HEK293T (cell line): Measurements from ENCODE around the gene DOCK9.

ENCODE experiments used
- CTCF ChIA-PET: fragments of 350-600 bp; formaldehyde crosslinking; extraction: SDS; loops from one replicate; lab custom pipeline; 2021; ENCODE audit warnings: antibody characterized with exemption, inconsistent platforms; lab: Yijun Ruan, JAX
- POLR2A ChIA-PET: fragments of 350-600 bp; formaldehyde crosslinking; extraction: SDS; loops from one replicate; lab custom pipeline; 2020; ENCODE audit warnings: antibody characterized with exemption, inconsistent platforms; lab: Yijun Ruan, JAX
- DNase-seq: peaks from one replicate; pipeline ENCODE4 v3.0.0; 2012; ENCODE audit warnings: mixed read lengths; ENCODE audit errors: extremely low spot score
- ARNT ChIP-seq: fragments of 450-650 bp; IDR thresholded peaks from 2 replicates; pipeline ENCODE4 v1.6.1; 2017; ENCODE audit warnings: mild to moderate bottlenecking
- BHLHE40 ChIP-seq: fragments of 450-650 bp; IDR thresholded peaks from 2 replicates; pipeline ENCODE4 v1.6.1; 2016; ENCODE audit warnings: mild to moderate bottlenecking, moderate library complexity, borderline replicate concordance
- CTBP1 ChIP-seq: fragments of 450-650 bp; IDR thresholded peaks from 2 replicates; pipeline ENCODE4 v1.6.1; 2016; ENCODE audit warnings: borderline replicate concordance
- ELF4 ChIP-seq: fragments of 450-650 bp; IDR thresholded peaks from 2 replicates; pipeline ENCODE4 v1.6.1; 2017; ENCODE audit warnings: antibody characterized with exemption
- FOXA1 ChIP-seq: fragments of 450-650 bp; IDR thresholded peaks from 2 replicates; pipeline ENCODE4 v1.6.1; 2016; ENCODE audit warnings: mild to moderate bottlenecking
- FOXK2 ChIP-seq: fragments of 450-650 bp; IDR thresholded peaks from 2 replicates; pipeline ENCODE4 v1.6.1; 2016; ENCODE audit warnings: mild to moderate bottlenecking
- FOXM1 ChIP-seq: fragments of 450-650 bp; IDR thresholded peaks from 2 replicates; pipeline ENCODE4 v1.6.1; 2017; ENCODE audit warnings: mild to moderate bottlenecking, borderline replicate concordance
- HDGF ChIP-seq: fragments of 450-650 bp; IDR thresholded peaks from 2 replicates; pipeline ENCODE4 v1.6.1; 2017; ENCODE audit warnings: antibody characterized with exemption, borderline replicate concordance
- L3MBTL2 ChIP-seq: fragments of 450-650 bp; conservative IDR thresholded peaks from 2 replicates; pipeline ENCODE4 v1.6.1; 2016; ENCODE audit warnings: mild to moderate bottlenecking
- LEF1 ChIP-seq: fragments of 450-650 bp; IDR thresholded peaks from 2 replicates; pipeline ENCODE4 v1.6.1; 2017; ENCODE audit warnings: mild to moderate bottlenecking, borderline replicate concordance
- NFRKB ChIP-seq: fragments of 450-650 bp; IDR thresholded peaks from 2 replicates; pipeline ENCODE4 v1.6.1; 2016; ENCODE audit warnings: mild to moderate bottlenecking, moderate library complexity
- SP1 ChIP-seq: fragments of 450-650 bp; IDR thresholded peaks from 2 replicates; pipeline ENCODE4 v1.6.1; 2017
- SUZ12 ChIP-seq: fragments of 450-650 bp; IDR thresholded peaks from 2 replicates; pipeline ENCODE4 v1.6.1; 2016; ENCODE audit warnings: mild to moderate bottlenecking
- TARDBP ChIP-seq: fragments of 450-650 bp; IDR thresholded peaks from 2 replicates; pipeline ENCODE4 v1.6.1; 2016
- ZNF384 ChIP-seq: fragments of 450-650 bp; IDR thresholded peaks from 2 replicates; pipeline ENCODE4 v1.6.1; 2016
- TF ChIP-seq, protein P1 (sequence below): fragments of 450-650 bp; IDR thresholded peaks from 2 replicates; pipeline ENCODE4 v1.6.1; 2016

DOCK9 gene

DNA sequence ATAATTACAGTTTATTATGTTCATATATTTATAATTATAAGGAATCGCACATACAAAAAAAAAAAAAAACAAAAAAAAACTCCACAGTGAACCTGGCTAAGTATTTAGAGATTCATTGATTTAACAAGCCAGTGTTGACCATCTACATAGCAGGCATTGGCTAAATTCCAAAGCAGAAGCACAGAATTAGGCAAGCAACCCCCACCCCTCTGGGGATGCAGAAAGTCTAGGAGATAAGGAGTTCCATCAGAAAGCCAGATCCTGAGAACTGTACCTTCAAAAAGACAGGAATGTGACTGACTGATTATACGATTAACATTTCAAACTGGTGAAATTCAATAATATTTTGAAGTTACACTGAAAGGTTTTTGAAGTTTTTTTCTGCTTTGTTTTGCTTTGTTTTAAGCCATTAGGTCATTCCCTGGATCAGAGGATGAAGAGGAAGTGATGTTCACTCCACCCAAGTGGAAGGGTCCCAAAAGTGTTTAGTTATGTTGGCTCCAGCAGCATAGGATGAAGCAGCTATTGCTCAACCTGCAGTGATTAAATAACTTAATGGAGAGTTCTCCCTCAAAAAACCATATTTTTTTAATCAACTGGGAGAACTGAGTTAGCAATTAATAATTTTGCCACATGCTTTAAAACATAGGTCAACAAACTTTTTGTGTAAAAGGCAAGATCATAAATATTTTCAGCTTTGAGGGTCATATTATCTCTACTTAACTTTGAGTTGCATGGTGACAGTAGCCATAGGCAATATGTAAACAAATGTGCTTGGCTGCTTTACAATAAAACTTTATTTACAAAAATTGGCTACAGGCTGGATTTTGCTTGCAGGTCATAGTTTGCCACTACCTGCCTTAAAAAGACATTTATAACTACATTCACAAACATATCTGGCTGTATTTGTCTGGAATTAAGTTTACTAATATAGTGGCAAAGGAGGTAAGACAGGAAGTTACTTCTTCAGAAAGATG lies 49.6 kb downstream of the DOCK9 start:
- POLR2A ChIA-PET: no interaction called here
- CTCF ChIA-PET: no interaction called here
- TF ChIP-seq FOXK2 (no peak), LEF1 (no peak), SP1 (no peak), BHLHE40 (no peak), ARNT (no peak), ZNF384 (no peak), FOXA1 (no peak), NFRKB (no peak), TARDBP (no peak), SUZ12 (no peak), L3MBTL2 (no peak), CTBP1 (no peak), FOXM1 (no peak), HDGF (no peak), ELF4 (no peak)
- TF ChIP-seq, protein P1, sequence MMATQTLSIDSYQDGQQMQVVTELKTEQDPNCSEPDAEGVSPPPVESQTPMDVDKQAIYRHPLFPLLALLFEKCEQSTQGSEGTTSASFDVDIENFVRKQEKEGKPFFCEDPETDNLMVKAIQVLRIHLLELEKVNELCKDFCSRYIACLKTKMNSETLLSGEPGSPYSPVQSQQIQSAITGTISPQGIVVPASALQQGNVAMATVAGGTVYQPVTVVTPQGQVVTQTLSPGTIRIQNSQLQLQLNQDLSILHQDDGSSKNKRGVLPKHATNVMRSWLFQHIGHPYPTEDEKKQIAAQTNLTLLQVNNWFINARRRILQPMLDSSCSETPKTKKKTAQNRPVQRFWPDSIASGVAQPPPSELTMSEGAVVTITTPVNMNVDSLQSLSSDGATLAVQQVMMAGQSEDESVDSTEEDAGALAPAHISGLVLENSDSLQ: no peak

DNA sequence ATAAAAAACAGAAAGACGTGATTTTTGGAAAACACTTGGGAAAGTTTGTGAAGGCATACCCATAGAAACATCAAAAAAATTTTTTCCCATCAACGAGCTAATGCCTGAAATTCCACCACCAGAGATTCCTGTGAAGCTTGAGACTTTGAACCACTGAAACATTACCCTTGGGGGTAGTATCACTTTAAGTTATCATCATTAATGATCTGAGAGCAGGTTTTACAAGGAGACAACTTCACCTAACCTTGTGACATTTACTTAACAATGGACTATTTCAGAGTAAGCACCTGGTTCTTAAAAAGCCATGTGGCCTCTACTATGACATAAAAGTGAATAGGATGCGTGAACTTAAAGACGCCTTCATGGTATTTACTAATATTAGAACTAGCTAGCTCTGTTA lies 51.9 kb downstream of the DOCK9 start:
- TF ChIP-seq ZNF384 (no peak), FOXM1 (no peak), FOXA1 (no peak), SUZ12 (no peak), HDGF (no peak), SP1 (no peak), CTBP1 (no peak), NFRKB (no peak), ELF4 (no peak), FOXK2 (no peak), TARDBP (no peak), LEF1 (no peak), BHLHE40 (no peak), ARNT (no peak), L3MBTL2 (no peak)
- TF ChIP-seq, protein P1: no peak
- no peak for DNase-seq
- ChIA-PET CTCF (no interaction called here), POLR2A (no interaction called here)

More for the DNA sequence above, 49.6 kb downstream of the DOCK9 start:
- DNase-seq: no peak

DNA sequence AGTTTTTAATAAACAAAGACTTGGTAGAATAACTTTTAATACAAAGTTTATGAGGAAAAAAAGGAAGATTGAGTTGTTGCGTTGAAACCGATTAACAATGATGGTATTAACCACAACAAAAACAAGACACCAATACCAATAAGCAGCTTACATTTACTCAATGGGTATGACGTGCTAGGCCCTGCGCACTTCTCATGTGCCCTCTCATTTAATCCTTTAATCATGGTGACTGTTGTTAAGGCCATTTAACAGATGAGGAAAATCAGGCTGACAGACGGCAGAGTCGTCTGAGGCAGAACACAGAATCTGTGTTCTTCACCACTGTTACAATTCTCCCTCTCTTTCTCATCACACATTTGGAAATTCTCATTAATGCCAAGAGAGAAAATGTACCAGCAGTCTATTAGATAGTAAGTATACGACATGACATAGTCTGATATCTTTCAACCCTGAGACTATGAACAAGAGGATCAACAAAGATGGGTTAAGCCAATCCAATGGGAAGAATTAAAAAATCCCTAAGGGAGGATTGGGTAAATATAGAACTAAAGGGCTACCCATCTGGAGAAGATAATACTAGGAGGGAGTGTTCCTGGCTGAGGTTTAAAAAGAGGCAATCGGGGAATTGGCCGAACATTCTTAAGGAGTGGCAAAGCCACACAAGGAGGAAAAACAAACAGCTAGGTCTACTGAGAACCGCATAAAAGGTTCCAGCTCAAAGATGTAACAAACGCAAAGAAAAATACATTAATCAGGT lies 54.0 kb downstream of the DOCK9 start:
- TF ChIP-seq L3MBTL2 (no peak), ELF4 (no peak), HDGF (no peak), FOXM1 (no peak), SUZ12 (no peak), CTBP1 (no peak), NFRKB (no peak), TARDBP (no peak), FOXA1 (no peak), ARNT (no peak), BHLHE40 (no peak), LEF1 (no peak), ZNF384 (no peak), FOXK2 (no peak), SP1 (no peak)
- TF ChIP-seq, protein P1: no peak
- DNase-seq: no peak
- ChIA-PET POLR2A (no interaction called here), CTCF (no interaction called here)

DNA sequence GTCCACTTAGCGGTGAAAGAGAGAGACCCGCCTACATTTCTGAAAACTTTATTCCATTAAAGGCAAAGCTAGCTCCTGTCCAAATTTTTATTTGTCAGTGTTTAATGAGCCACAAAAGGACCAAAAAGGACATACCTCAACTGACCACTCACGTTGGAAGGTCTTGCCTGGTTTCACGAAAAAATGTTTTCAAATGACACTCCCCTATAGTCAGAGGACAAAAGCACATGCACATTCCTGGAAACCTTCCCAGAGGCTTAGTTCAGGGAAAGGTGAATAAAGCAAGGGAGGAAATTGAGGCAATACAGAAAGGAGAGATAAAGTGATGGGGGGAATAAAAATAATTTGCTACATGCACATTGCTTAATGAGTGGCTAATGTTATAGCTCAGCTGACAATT lies 55.6 kb downstream of the DOCK9 start:
- ChIA-PET CTCF (no interaction called here), POLR2A (no interaction called here)
- TF ChIP-seq FOXA1 (no peak), SP1 (no peak), BHLHE40 (no peak)
- no peak for DNase-seq

DNA sequence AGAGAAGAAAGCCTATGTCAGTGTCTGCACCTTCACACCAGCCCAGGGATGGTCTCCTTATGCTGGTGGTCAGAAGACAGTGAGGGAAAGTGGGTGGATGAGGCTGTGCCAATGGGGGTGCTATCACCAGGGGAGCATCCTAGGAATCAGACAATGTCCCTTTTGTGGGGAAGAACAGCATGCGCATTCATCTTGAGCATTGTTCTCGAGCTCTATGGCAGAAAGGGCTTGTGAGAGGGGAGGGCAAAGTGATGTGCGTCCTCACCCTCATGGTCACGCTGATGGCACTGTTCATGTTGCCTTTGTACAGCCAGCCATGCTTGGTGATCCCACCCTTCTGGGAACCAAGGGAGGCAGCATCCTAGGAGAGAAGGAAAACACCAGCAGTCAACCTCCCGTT lies 56.1 kb downstream of the DOCK9 start:
- TF ChIP-seq, protein P1: no peak
- no peak for TF ChIP-seq FOXM1
- no peak for TF ChIP-seq NFRKB
- no peak for TF ChIP-seq ZNF384
- no peak for TF ChIP-seq ELF4
- no peak for TF ChIP-seq HDGF
- TF ChIP-seq L3MBTL2: no peak
- no peak for TF ChIP-seq BHLHE40
- TF ChIP-seq TARDBP: no peak
- TF ChIP-seq FOXK2: no peak
- POLR2A ChIA-PET: no interaction called here

More for the DNA sequence above, 56.1 kb downstream of the DOCK9 start:
- CTCF ChIA-PET: no interaction called here
- no peak for DNase-seq
